Measurements from ENCODE around the gene COL9A1.

The COL9A1 gene

DNA sequence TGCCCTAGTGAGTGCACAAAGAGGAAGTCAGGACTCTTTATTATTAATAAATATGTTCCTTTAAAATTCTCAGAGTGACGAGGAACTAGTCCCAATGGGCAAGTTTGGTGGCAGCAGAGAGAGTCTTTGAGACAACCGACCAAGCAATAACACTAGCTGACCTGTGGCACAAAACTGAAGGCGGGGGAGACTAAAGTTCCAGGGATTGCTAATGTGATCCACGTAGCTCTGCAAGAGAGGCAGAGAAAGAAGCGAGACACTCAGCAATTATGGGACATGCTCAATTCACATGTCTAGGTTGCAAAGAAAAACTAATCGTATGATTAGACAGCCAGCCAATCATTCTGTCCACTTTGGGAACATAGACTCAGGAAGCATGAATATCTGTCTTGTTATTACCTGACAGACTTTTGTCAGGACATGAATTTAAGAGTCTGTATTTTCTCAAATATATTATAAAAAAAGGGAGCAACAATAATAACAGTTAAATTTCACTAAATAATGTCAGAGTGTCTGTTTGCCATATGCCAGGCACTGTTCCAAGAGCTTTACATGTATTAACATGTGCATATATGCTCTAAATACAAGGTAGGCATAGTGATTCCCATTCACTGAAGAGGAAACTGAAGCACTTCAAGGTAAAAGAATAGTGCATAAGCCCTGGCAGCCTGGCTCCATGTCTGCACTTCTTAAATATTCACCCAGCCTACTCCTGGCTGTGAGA, 81.0 kb downstream of the COL9A1 start:
- no peak for TF ChIP-seq CTCF (IDR thresholded peaks at IDR 0.05; ENCODE audit: low read depth, low read length)
- no peak for DNase-seq (ENCODE audit: low read depth in 2 of 2)
- no peak overlapping the region for H3K4me3 ChIP-seq (replicated peaks in 1 of 2; ENCODE audit: low read depth in 2 of 2, low read length in 2 of 2)

GRCh38 chr6:70221025-70221714, 81.7 kb downstream of the COL9A1 start:
- H3K4me3 ChIP-seq (replicated peaks in 1 of 2; ENCODE audit: low read depth in 2 of 2, low read length in 2 of 2), result no peak overlapping the region
- peak; percentile 44 to 52 for DNase-seq (ENCODE audit: low read depth in 2 of 2)
- peak; percentile 62 for TF ChIP-seq CTCF (IDR thresholded peaks at IDR 0.05; ENCODE audit: low read depth, low read length)

DNA sequence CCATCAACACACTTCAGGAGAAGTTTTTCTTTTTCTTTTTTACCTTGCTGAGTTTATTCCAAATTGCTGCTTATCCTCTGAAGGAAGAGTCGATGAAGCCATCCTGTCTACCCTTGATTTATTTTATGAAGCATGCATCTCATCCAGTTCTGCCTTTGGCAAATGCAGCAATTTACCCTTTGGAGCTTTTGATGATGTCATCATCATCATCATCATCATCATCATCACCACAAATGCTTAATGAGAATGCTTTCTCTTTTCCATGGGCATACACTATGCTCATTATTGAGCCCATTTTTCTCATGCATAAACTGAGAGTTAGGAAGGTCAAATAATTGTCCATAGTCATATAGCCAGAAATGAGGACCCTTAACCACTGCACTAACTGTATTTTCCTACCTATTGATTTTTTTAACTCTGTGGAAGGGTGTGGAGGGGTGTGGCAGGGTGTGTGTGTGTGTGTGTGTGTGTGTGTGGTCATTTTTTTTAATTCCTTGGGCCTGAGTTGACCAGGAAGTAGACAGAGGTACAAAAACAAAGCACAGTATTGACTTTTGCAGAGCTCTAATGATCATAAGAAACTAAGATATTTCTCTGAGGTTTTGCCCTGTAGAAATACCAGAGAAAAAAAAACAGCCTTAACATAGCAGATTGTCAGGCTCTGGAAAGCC, 82.8 kb downstream of the COL9A1 start:
- no peak for DNase-seq (ENCODE audit: low read depth in 2 of 2)
- no peak for TF ChIP-seq CTCF (IDR thresholded peaks at IDR 0.05; ENCODE audit: low read depth, low read length)
- H3K4me3 ChIP-seq (replicated peaks in 1 of 2; ENCODE audit: low read depth in 2 of 2, low read length in 2 of 2), result no peak overlapping the region

DNA sequence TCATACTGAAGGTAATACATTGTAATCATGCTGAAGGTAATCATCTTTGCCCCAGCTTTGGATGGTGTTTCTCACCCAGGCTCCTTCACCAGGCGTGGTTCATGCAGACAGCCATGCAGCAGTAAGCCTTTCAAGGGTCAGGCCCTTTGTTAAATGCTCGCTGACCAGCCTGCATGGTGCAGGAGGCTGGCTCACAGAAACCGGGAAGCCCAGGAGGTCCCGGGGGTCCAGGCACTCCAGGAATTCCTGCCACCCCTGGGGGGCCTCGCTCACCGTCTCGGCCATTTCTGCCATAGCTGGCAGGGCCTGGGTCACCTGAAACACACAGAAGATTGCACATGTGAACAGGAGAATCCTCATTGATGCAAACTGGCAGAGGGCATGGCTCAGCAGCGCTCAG, 86.1 kb downstream of the COL9A1 start:
- TF ChIP-seq CTCF (IDR thresholded peaks at IDR 0.05; ENCODE audit: low read depth, low read length), result no peak
- no peak overlapping the region for H3K4me3 ChIP-seq (replicated peaks in 1 of 2; ENCODE audit: low read depth in 2 of 2, low read length in 2 of 2)
- DNase-seq (ENCODE audit: low read depth in 2 of 2), result no peak

DNA sequence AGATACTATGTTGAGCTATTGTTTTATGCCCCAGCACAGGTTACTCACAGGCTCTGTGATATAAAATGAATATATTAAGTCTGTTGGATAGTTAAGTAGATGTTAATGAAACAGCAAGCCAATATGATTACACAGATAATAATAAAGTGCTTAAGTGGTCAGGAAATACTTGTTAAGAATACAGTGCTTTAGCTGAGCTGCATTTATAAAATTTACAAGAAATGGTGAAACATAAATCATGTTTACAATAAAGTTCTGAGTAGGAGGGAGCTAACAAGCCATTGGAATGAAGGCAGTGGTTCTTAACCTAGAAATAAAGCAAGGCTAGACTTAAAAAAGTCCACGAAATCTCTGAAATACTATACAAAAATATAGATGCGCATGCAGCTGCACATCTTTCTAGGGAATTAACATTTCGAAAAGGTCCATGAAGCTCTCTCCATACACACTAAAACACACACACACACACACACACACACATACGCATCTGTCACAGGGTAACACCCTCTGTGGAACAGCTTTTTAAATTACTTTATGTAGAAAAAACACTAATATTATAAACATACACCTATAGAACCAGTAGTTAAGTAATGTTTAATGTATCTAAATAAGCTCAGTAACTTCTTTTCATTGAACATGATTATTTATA, 87.3 kb downstream of the COL9A1 start:
- no peak for TF ChIP-seq CTCF (IDR thresholded peaks at IDR 0.05; ENCODE audit: low read depth, low read length)
- DNase-seq (ENCODE audit: low read depth in 2 of 2), result no peak
- H3K4me3 ChIP-seq (replicated peaks in 1 of 2; ENCODE audit: low read depth in 2 of 2, low read length in 2 of 2), result no peak overlapping the region

DNA sequence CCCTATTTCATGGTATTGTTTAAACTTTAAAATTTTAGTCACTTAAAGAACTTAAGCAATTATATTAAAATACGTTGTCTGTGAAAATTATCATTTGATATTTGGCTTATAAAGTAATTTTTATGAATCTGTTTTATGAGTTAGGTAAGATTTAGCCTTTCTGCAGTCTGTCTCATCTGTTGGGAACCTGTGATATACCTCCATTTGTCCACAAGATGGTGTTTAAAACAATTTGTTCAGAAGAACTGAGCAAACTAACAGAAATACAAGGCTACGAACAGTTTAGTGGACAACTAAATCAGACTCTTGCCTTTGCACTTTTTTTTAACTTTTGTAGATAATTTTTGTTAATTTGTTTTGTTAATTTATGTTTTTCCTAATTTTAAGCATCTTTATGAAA, 92.4 kb downstream of the COL9A1 start:
- peak in 1 of 2 donors; percentile 28 for DNase-seq (ENCODE audit: low read depth in 2 of 2)
- H3K4me3 ChIP-seq (replicated peaks in 1 of 2; ENCODE audit: low read depth in 2 of 2, low read length in 2 of 2), result no peak overlapping the region
- TF ChIP-seq CTCF (IDR thresholded peaks at IDR 0.05; ENCODE audit: low read depth, low read length), result peak; percentile 21

Measured in cardiac fibroblast (primary cell).